ENCODE data around the gene UMPS.

UMPS gene

GRCh38 chr3:124730129-124730940, at the start of gene UMPS:
Gene UMPS, plus strand, starts transcription at chr3:124730452. Its CDS starts 20 bp downstream, at chr3:124730472.
- H3K27me3 ChIP-seq (ENCODE audit: low read length), result no peaks in the 10 kb centered on the region
- peak within 1 kb of the TSS; percentile 88 for H2AFZ ChIP-seq (ENCODE audit: low read depth, low read length, severe bottlenecking)
- peak within 1 kb of the TSS; percentile 69 for H3K4me2 ChIP-seq (ENCODE audit: low read depth, low read length, poor library complexity, severe bottlenecking)
- peaks cover 7% of the 10 kb centered on the region; the same call in 1 of the 2 replicates for H3K36me3 ChIP-seq (ENCODE audit: low read length)
- no peaks in the 10 kb centered on the region for H3K9me3 ChIP-seq (ENCODE audit: insufficient read depth, low read length)
- H3F3A ChIP-seq (ENCODE audit: insufficient read depth), result no peaks in the 10 kb centered on the region
- TF ChIP-seq EZH2phosphoT487 (conservative IDR thresholded peaks at IDR 0.05; ENCODE audit: low read length) (no peak), CTCF (IDR thresholded peaks at IDR 0.05; ENCODE audit: insufficient read depth, low read length, poor library complexity, severe bottlenecking) (no peak)
- H3K4me3 ChIP-seq (ENCODE audit: insufficient read depth, low read length, poor library complexity, severe bottlenecking), result peak within 1 kb of the TSS; percentile 92
- no peaks in the 10 kb centered on the region for H3K9me2 ChIP-seq (replicated peaks; ENCODE audit: insufficient read depth, low read length)
- H3K79me2 ChIP-seq (ENCODE audit: insufficient read depth, low read length), result peaks cover 44% of the 10 kb centered on the region
- H3K9ac ChIP-seq (ENCODE audit: low read length), result peak within 1 kb of the TSS; percentile 86
- H3K27ac ChIP-seq (ENCODE audit: low read depth, low read length), result peak within 1 kb of the TSS; percentile 36
- peaks cover 9% of the 10 kb centered on the region; the same call in 1 of the 2 replicates for H4K20me1 ChIP-seq (ENCODE audit: low read depth, low read length)

DNA sequence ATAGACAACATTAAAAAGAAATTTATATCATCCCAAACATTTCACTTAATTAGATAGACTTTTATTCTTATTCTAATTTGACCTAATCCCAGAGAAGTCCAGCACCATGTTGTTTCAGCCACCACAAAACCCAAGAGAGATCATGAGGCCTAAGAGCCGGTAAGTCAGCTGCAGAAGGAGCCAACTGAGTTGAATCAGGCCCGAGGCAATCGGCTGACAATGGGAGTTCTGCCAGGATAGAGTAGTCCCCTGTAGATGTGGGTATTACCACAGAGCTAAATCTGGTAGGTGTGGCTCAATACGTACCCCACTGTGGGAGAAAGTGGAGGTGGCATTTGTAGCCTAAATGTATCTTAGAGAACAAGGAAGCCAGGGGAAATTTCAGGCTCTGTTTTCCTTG, 49.7 kb upstream of the UMPS start:
- no peaks in the 10 kb centered on the region for H3F3A ChIP-seq (ENCODE audit: insufficient read depth)
- no peak overlapping the region for H3K4me2 ChIP-seq (ENCODE audit: low read depth, low read length, poor library complexity, severe bottlenecking)
- no peaks in the 10 kb centered on the region for H3K9me3 ChIP-seq (ENCODE audit: insufficient read depth, low read length)
- TF ChIP-seq EZH2phosphoT487 (conservative IDR thresholded peaks at IDR 0.05; ENCODE audit: low read length) (no peak), CTCF (IDR thresholded peaks at IDR 0.05; ENCODE audit: insufficient read depth, low read length, poor library complexity, severe bottlenecking) (no peak)
- no peaks in the 10 kb centered on the region for H3K27me3 ChIP-seq (ENCODE audit: low read length)
- H3K27ac ChIP-seq (ENCODE audit: low read depth, low read length), result no peak overlapping the region
- H3K36me3 ChIP-seq (ENCODE audit: low read length), result no peaks in the 10 kb centered on the region
- H3K9ac ChIP-seq (ENCODE audit: low read length), result no peak overlapping the region
- H3K4me3 ChIP-seq (ENCODE audit: insufficient read depth, low read length, poor library complexity, severe bottlenecking), result no peak overlapping the region
- H2AFZ ChIP-seq (ENCODE audit: low read depth, low read length, severe bottlenecking), result no peak overlapping the region
- H3K9me2 ChIP-seq (replicated peaks; ENCODE audit: insufficient read depth, low read length), result no peaks in the 10 kb centered on the region
- H3K79me2 ChIP-seq (ENCODE audit: insufficient read depth, low read length), result no peaks in the 10 kb centered on the region
- H4K20me1 ChIP-seq (ENCODE audit: low read depth, low read length), result no peaks in the 10 kb centered on the region

- no peaks in the 10 kb centered on the region for H3K79me2 ChIP-seq (ENCODE audit: insufficient read depth, low read length)
- no peaks in the 10 kb centered on the region for H3F3A ChIP-seq (ENCODE audit: insufficient read depth)
- H3K27me3 ChIP-seq (ENCODE audit: low read length), result no peaks in the 10 kb centered on the region
- H3K9me3 ChIP-seq (ENCODE audit: insufficient read depth, low read length), result no peaks in the 10 kb centered on the region
- H4K20me1 ChIP-seq (ENCODE audit: low read depth, low read length), result no peaks in the 10 kb centered on the region
- no peak overlapping the region for H3K9ac ChIP-seq (ENCODE audit: low read length)
- H2AFZ ChIP-seq (ENCODE audit: low read depth, low read length, severe bottlenecking), result no peak overlapping the region
- no peak overlapping the region for H3K27ac ChIP-seq (ENCODE audit: low read depth, low read length)
- no peaks in the 10 kb centered on the region for H3K36me3 ChIP-seq (ENCODE audit: low read length)
- H3K4me3 ChIP-seq (ENCODE audit: insufficient read depth, low read length, poor library complexity, severe bottlenecking), result no peak overlapping the region
- H3K9me2 ChIP-seq (replicated peaks; ENCODE audit: insufficient read depth, low read length), result no peaks in the 10 kb centered on the region
- H3K4me2 ChIP-seq (ENCODE audit: low read depth, low read length, poor library complexity, severe bottlenecking), result no peak overlapping the region
- TF ChIP-seq CTCF (IDR thresholded peaks at IDR 0.05; ENCODE audit: insufficient read depth, low read length, poor library complexity, severe bottlenecking) (no peak), EZH2phosphoT487 (conservative IDR thresholded peaks at IDR 0.05; ENCODE audit: low read length) (no peak)
These were observed 48.0 kb upstream of the UMPS start for GRCh38 chr3:124682263-124682662.
